Fibroblast of lung (primary cell): Measurements from ENCODE around the gene SYNE1.

Experiments
- EZH2 ChIP-seq: IDR thresholded peaks from 2 replicates; pipeline ENCODE4 v1.5.1; 2012; ENCODE audit warnings: low read length, control low read depth, mild to moderate bottlenecking; ENCODE audit errors: missing control alignments
- TF ChIP-seq, protein P1 (sequence below), 2 donors: IDR thresholded peaks in 1 of 2; conservative IDR thresholded peaks in 1 of 2; 1 replicate in 1 of 2; 2 replicates in 1 of 2; pipeline ENCODE4 v1.5.1; 2011 to 2012; ENCODE audit warnings: low read length in 2 of 2, control low read depth in 1 of 2, inconsistent platforms in 1 of 2, low read depth in 1 of 2, mild to moderate bottlenecking in 1 of 2

DNA sequence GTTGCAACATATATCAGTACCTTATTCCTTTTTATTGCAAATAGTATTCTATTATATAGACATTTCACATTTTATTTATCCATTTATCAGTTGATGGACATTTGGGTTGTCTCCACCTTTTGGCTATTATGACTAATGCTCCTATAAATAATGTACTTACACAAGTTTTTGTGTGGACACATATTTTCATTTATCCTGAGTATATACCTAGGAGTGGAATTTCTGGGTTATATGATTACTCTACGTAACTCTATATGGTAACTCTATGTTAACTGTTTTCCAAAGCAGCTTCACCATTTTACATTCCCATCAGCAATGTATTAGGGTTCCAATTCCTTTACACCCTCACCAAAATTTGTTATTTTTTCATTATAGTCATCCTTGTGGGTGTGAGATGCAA is 424.7 kb downstream of the SYNE1 start:
- TF ChIP-seq EZH2 = no peak
- TF ChIP-seq, protein P1, sequence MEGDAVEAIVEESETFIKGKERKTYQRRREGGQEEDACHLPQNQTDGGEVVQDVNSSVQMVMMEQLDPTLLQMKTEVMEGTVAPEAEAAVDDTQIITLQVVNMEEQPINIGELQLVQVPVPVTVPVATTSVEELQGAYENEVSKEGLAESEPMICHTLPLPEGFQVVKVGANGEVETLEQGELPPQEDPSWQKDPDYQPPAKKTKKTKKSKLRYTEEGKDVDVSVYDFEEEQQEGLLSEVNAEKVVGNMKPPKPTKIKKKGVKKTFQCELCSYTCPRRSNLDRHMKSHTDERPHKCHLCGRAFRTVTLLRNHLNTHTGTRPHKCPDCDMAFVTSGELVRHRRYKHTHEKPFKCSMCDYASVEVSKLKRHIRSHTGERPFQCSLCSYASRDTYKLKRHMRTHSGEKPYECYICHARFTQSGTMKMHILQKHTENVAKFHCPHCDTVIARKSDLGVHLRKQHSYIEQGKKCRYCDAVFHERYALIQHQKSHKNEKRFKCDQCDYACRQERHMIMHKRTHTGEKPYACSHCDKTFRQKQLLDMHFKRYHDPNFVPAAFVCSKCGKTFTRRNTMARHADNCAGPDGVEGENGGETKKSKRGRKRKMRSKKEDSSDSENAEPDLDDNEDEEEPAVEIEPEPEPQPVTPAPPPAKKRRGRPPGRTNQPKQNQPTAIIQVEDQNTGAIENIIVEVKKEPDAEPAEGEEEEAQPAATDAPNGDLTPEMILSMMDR (conservative IDR thresholded peaks at IDR 0.05 in 1 of 2, IDR thresholded peaks at IDR 0.05 in 1 of 2; ENCODE audit: low read depth in 1 of 2, low read length in 2 of 2) = no peak
